ENCODE data around the gene MPG.

MPG gene

GRCh38 chr16:50769-51591, 27.0 kb upstream of the MPG start:
- DNase-seq (ENCODE audit: low read depth in 2 of 2): no peak

GRCh38 chr16:53346-54236, 24.4 kb upstream of the MPG start, which contains the start of the genes POLR3K and SNRNP25:
TSS of gene POLR3K (minus strand) at chr16:53608. CDS start at chr16:53586, 22 bp downstream.
TSS of gene SNRNP25 (plus strand) at chr16:53828. CDS start at chr16:54017, 189 bp downstream.
- DNase-seq (ENCODE audit: low read depth in 2 of 2): peak; percentile 96 to 97

- no peak for DNase-seq (ENCODE audit: low read depth in 2 of 2)
Observed at GRCh38 chr16:54237-54581, 23.8 kb upstream of the MPG start.

GRCh38 chr16:55571-56136, 22.4 kb upstream of the MPG start:
- no peak for DNase-seq (ENCODE audit: low read depth in 2 of 2)

- no peak for DNase-seq (ENCODE audit: low read depth in 2 of 2)
Observed at GRCh38 chr16:56231-56927, 21.6 kb upstream of the MPG start.

- DNase-seq (ENCODE audit: low read depth in 2 of 2): no peak
Observed at GRCh38 chr16:57711-58110, 20.3 kb upstream of the MPG start.

GRCh38 chr16:58491-59439, 19.3 kb upstream of the MPG start:
- no peak for DNase-seq (ENCODE audit: low read depth in 2 of 2)

- DNase-seq (ENCODE audit: low read depth in 2 of 2): no peak
Observed at GRCh38 chr16:59440-60059, 18.5 kb upstream of the MPG start.

- DNase-seq (ENCODE audit: low read depth in 2 of 2): no peak
Observed at GRCh38 chr16:60166-60565, 17.9 kb upstream of the MPG start.

- DNase-seq (ENCODE audit: low read depth in 2 of 2): no peak
Observed at GRCh38 chr16:60929-61878, 16.8 kb upstream of the MPG start.

- DNase-seq (ENCODE audit: low read depth in 2 of 2): no peak
Observed at GRCh38 chr16:61879-62281, 16.1 kb upstream of the MPG start.

- DNase-seq (ENCODE audit: low read depth in 2 of 2): no peak
Observed at GRCh38 chr16:62283-62967, 15.6 kb upstream of the MPG start.

GRCh38 chr16:62968-63391, 15.0 kb upstream of the MPG start:
- no peak for DNase-seq (ENCODE audit: low read depth in 2 of 2)

GRCh38 chr16:63466-63865, 14.6 kb upstream of the MPG start:
- DNase-seq (ENCODE audit: low read depth in 2 of 2): no peak

GRCh38 chr16:63998-64913, 13.8 kb upstream of the MPG start:
- no peak for DNase-seq (ENCODE audit: low read depth in 2 of 2)

GRCh38 chr16:64914-65255, 13.1 kb upstream of the MPG start:
- DNase-seq (ENCODE audit: low read depth in 2 of 2): no peak

- peak; percentile 81 to 84 for DNase-seq (ENCODE audit: low read depth in 2 of 2)
Observed at GRCh38 chr16:65745-66144, 12.3 kb upstream of the MPG start.

Data from stimulated activated CD8-positive, alpha-beta memory T cell treated with anti-CD3 and anti-CD28 coated beads, Interleukin-2, amount 100 ng/mL, for 48 hours (primary cell).